RPMI7951 (cell line): ENCODE measurements around the gene EEPD1. TPM values are rescaled to one million over a fixed set of nuclear protein-coding genes. Genes with fewer than 3 reads are reported as not detected.

Experiments
- DNase-seq: peaks from one replicate; pipeline ENCODE4 v3.0.0-alpha.2; 2012; ENCODE audit warnings: low read depth
- total RNA-seq: library from RNA; depleted of rRNA; stranded (reverse); fragments of >200 nt; shearing (Covaris generic); gene quantifications from 2 replicates; pipeline ENCODE4 v1.2.3, GENCODE V29; 2014

EEPD1 gene
- total RNA-seq, 1 experiment from 2014 or later: 5.2 TPM

- DNase-seq: no peak
These were observed 37.6 kb downstream of the EEPD1 start for GRCh38 chr7:36190447-36191291.

- no peak for DNase-seq
These were observed 38.4 kb downstream of the EEPD1 start for GRCh38 chr7:36191292-36191920.

GRCh38 chr7:36192053-36192824 is 39.2 kb downstream of the EEPD1 start:
- DNase-seq: peak; percentile 83

- DNase-seq: no peak
These were observed 39.8 kb downstream of the EEPD1 start for GRCh38 chr7:36192877-36193276.

GRCh38 chr7:36198854-36199266 is 45.8 kb downstream of the EEPD1 start:
- peak; percentile 56 for DNase-seq

- DNase-seq: no peak
These were observed 46.3 kb downstream of the EEPD1 start for GRCh38 chr7:36199329-36199728.

- DNase-seq: no peak
These were observed 48.2 kb downstream of the EEPD1 start for GRCh38 chr7:36201122-36201723.

- DNase-seq: peak; percentile 24
These were observed 49.3 kb downstream of the EEPD1 start for GRCh38 chr7:36202398-36202797.

GRCh38 chr7:36203071-36203790 is 50.2 kb downstream of the EEPD1 start:
- DNase-seq: no peak

GRCh38 chr7:36204044-36204663 is 51.1 kb downstream of the EEPD1 start:
- DNase-seq: no peak

- DNase-seq: no peak
These were observed 52.0 kb downstream of the EEPD1 start for GRCh38 chr7:36204929-36205635.

GRCh38 chr7:36205803-36206202 is 52.7 kb downstream of the EEPD1 start:
- DNase-seq: no peak

GRCh38 chr7:36207451-36208291 is 54.6 kb downstream of the EEPD1 start:
- DNase-seq: peak; percentile 36

- no peak for DNase-seq
These were observed 55.4 kb downstream of the EEPD1 start for GRCh38 chr7:36208426-36208825.

GRCh38 chr7:36208997-36209813 is 56.2 kb downstream of the EEPD1 start:
- peak; percentile 25 for DNase-seq

- no peak for DNase-seq
These were observed 56.7 kb downstream of the EEPD1 start for GRCh38 chr7:36209814-36210183.

GRCh38 chr7:36210291-36210922 is 57.4 kb downstream of the EEPD1 start:
- no peak for DNase-seq
